Measurements from ENCODE around the gene ARMCX2. TPM values are rescaled to one million over a fixed set of nuclear protein-coding genes. Genes with fewer than 3 reads are reported as not detected.
A peak's percentile ranks its signal among the peaks of the same experiment; 100 is the strongest.
"Not testable (repeated sequence)": the region's sequence is repeated elsewhere in the genome, so short reads cannot be mapped to it uniquely, and the experiment has no call there.

Gene ARMCX2
- 40.1 TPM for total RNA-seq

- DNase-seq = peak; percentile 38
These were observed at the start of gene ARMCX2 for GRCh38 chrX:101659601-101660063. Gene ARMCX2, minus strand, starts transcription at chrX:101659850. Its CDS starts 2,262 bp downstream, at chrX:101657588.

- DNase-seq = no peak
These were observed 49.7 kb upstream of the ARMCX2 start for GRCh38 chrX:101709384-101709783.

- peak; percentile 45 for DNase-seq
These were observed 48.5 kb upstream of the ARMCX2 start for GRCh38 chrX:101708163-101708562.

- no peak for DNase-seq
These were observed 33.8 kb upstream of the ARMCX2 start for GRCh38 chrX:101693476-101693875.

- no peak for DNase-seq
These were observed 32.2 kb upstream of the ARMCX2 start for GRCh38 chrX:101691835-101692234.

GRCh38 chrX:101686574-101686973 lies 26.9 kb upstream of the ARMCX2 start:
- DNase-seq = no peak

GRCh38 chrX:101685923-101686322 lies 26.3 kb upstream of the ARMCX2 start:
- no peak for DNase-seq

- DNase-seq = no peak
These were observed 23.1 kb upstream of the ARMCX2 start for GRCh38 chrX:101682723-101683122.

GRCh38 chrX:101677028-101677427 lies 17.4 kb upstream of the ARMCX2 start:
- DNase-seq = no peak

GRCh38 chrX:101676571-101676970 lies 16.9 kb upstream of the ARMCX2 start:
- DNase-seq = no peak

- DNase-seq = no peak
These were observed 8.5 kb upstream of the ARMCX2 start for GRCh38 chrX:101668143-101668542.

GRCh38 chrX:101658661-101659491 lies 774 bp downstream of the ARMCX2 start:
- DNase-seq = peak; percentile 5

GRCh38 chrX:101657495-101657894 lies 2.2 kb downstream of the ARMCX2 start:
- no peak for DNase-seq

- DNase-seq = no peak
These were observed 2.8 kb downstream of the ARMCX2 start for GRCh38 chrX:101656817-101657216.

GRCh38 chrX:101655534-101655933 lies 4.1 kb downstream of the ARMCX2 start:
- DNase-seq = no peak

GRCh38 chrX:101647716-101648115 lies 11.9 kb downstream of the ARMCX2 start:
- DNase-seq = not testable (repeated sequence)

GRCh38 chrX:101642093-101642492 lies 17.6 kb downstream of the ARMCX2 start:
- no peak for DNase-seq

- no peak for DNase-seq
These were observed 20.1 kb downstream of the ARMCX2 start for GRCh38 chrX:101639583-101639982.

GRCh38 chrX:101619364-101619763 lies 40.3 kb downstream of the ARMCX2 start:
- DNase-seq = no peak

- peak; percentile 57 for DNase-seq
These were observed 42.1 kb downstream of the ARMCX2 start, which contains the start of gene ARMCX6 for GRCh38 chrX:101617211-101618191. Gene ARMCX6, minus strand, starts transcription at chrX:101618000. Its CDS starts 1,380 bp downstream, at chrX:101616620.

- DNase-seq = no peak
These were observed 53.9 kb downstream of the ARMCX2 start for GRCh38 chrX:101605728-101606127.

Data from skin of body (tissue), 2 donors.